Activated CD8-positive, alpha-beta memory T cell treated with anti-CD3 and anti-CD28 coated beads, Interleukin-2, amount 50 U/mL, for 4 hours (primary cell): Measurements from ENCODE around the gene MSTN.

Experiments used
- DNase-seq: peaks from one replicate; pipeline ENCODE4 v3.0.0-alpha.2; 2020

Gene MSTN

DNA sequence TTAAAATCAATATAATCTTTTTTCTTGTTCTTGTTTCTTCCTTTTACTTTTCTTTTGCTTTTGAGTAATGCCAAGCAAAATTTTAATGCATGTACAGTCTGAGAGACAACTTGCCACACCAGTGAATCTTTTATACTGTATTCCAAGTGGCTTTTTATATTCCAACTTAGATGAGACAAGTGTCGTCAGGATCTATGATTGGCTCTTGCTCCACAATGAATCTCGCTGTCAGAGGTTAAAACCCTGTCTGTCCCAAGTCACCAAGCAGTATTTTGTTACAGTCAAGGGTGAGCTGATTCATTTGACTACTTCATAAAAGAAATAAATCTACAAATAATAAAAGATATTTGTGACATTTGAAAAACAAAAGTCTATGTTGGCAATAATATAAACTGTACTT is at the start of gene MSTN:
TSS of gene MSTN (minus strand) at position 129 of the 400 bp plus-strand sequence. CDS start 133 bp downstream, outside the sequence.
- DNase-seq = no peak

GRCh38 chr2:190111166-190111565 is 48.6 kb upstream of the MSTN start:
- no peak for DNase-seq

- no peak for DNase-seq
Measured at GRCh38 chr2:190110699-190111098, 48.2 kb upstream of the MSTN start.

DNA sequence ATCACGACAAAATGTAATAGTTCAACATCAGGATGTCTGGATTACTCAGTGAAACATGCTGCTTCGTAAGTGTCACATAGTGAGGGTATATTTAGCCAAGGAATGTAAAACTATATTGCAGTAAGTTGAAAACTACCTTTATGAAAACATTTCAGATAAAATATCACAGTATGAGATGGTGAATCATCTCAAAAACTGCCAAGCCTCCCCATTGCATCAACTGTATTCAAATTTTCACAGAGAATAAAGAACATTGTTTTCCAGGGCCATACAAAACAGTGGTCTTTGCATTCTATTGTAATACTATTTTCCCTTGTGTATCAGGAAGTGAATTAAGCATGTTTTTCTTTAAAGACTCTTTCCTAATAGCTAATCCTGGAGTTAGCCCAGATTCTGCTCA is 47.6 kb upstream of the MSTN start:
- no peak for DNase-seq

- DNase-seq = no peak
Measured at GRCh38 chr2:190107409-190107808, 44.9 kb upstream of the MSTN start.

DNA sequence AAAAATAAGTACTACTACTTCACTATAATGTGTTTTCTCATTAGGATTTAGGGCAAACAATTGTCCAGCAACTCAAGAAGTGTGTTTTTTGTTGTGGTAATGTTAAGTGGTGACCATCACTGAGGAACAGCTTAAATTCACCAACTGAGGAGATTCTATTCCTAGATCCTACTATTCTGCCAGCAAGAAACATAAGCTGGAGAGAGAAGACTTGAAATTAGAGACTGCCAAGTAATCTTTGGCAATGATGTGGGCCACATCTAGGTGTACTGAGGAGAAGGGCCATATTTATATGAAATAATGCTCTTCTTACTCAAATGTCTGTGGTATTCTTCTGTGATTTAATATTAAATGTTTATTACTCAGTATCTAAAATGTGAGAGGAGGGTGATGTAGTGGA is 44.3 kb upstream of the MSTN start:
- no peak for DNase-seq

GRCh38 chr2:190105554-190105953 is 43.0 kb upstream of the MSTN start:
- DNase-seq = no peak

DNA sequence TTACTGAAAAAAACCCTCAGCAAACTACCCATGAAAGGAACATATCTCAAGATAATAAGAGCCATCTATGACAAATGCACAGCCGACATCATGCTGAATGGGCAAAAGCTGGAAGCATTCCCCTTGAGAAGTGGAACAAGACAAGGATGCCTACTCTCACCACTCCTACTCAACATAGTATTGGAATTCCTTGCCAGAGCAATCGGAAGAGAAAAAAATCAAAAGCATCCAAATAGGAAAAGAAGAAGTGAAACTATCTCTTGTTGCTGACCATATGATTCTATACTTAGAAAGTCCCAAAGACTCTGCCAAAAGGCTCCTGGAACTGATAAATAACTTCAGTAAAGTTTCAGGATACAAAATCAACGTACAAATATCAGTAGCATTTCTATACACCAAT is 40.6 kb upstream of the MSTN start:
- DNase-seq = no peak

DNA sequence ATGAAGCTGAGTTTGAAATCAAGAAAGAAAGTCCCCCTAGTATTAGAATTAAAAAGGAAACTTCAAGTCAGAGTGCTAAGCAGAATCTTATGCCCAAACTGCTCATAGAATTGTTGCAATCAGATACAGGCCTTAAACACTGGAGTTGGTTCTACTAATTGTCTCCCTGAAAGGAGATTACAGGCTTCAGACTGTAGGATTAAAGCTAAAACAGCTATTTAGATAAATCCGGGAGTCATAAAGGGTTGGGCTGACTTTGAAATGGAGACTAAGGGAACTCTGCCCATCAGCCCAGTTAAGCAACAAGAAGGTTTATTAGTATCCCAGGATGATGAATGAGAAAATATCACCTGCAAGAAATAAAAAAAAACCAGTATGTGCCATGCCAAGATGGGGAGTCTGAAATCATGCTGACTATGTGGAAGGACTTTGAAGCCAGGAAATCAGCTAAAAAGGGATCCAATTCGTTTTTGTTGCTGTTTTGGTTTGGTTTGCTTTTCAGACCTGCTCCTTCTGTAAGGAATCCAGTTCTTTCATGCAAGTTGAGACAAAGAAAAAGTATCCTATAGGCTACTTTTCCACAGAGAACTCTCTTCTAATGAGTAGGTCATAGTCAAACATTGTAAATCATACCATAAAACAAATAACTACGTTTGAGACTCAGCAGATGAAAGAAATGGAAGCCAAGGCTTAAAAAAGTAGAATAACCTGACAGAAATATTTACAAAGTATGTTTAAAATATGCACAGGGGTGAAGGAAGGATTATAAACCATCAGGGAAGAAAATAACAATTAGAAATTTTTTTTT is 37.6 kb upstream of the MSTN start:
- DNase-seq = no peak

DNA sequence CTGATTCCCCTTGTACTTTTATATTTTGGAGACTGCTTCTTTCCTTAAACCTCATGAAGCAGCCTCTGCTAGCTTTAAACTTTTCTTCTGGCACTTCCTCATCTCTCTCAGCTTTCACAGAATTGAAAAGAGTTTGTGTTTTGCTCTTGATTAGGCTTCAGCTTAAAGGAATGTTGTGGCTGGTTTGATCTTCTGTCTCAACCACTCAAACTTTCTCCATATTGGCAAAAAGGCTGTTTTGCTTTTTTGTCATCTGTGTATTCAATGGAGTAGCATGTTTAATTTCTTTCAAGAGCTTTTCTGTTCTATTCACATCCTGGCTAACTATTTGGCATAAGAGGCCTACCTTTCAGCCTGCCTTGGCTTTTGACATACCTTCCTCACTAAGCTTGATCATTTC is 36.3 kb upstream of the MSTN start:
- no peak for DNase-seq

DNA sequence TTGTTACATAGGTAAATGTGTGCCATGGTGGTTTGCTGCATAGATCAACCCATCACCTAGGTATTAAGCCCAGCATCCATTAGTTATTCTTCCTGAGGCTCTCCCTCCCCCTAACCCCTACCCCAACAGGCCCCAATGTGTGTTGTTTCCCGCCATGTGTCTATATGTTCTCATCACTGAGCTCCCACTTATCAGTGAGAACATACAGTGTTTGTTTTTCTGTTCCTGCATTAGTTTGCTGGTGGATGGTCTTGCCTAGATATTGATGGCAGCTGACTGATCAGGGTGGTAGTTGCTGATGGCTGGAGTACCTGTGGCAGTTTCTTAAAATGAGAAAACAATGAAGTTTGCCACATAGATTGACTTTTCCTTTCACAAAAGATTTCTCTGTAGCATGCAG is 34.6 kb upstream of the MSTN start:
- no peak for DNase-seq

DNA sequence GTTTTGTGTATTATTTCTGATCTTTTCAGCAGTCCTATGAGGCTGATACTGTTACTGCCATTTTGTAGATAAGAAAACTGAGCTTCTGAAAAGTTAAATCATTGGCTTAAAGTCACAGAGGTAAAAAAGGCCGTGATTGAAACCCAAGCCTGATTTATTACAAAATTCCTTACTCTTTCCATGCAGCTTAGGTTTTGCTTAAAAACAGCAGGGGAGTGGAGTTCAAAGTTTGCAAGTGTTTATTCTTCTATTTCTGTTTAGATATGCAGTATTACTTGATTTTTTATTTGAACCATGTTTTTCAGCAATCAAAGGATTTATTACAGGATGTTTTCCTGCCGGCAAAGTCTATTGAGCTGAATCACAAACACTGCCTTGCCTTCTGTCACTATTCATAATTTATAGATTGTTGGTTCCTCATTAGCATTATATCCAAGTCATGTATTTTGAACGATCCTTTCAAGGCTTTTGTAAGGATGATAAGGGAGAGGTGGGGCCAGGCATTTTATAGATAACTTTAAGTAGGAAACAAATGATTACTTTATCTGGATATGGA is 31.9 kb upstream of the MSTN start:
- no peak for DNase-seq

- DNase-seq = no peak
Measured at GRCh38 chr2:190093793-190094192, 31.3 kb upstream of the MSTN start.

DNA sequence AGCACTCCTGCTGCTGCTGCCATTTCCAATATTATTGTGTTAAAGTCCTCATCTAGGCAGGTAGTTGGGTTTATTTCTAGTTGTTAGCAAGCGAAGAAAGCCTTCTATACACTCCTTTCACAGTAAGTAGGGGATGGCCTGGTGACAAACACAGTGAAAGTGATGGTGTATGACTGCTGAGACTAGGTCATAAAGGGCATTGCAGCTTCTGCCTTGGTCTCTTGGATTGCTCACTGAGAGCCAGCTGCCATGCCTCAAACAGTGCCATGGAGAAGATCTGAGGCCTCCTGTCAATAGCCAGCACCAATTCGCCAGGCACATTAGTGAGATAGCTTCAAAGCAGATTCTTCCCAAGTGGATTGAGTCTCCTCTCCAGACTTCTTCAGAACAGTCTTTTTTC is 27.6 kb upstream of the MSTN start:
- DNase-seq = no peak

- peak; percentile 25 for DNase-seq
Measured at GRCh38 chr2:190088917-190089316, 26.4 kb upstream of the MSTN start.

GRCh38 chr2:190084704-190085103 is 22.2 kb upstream of the MSTN start:
- DNase-seq = no peak

DNA sequence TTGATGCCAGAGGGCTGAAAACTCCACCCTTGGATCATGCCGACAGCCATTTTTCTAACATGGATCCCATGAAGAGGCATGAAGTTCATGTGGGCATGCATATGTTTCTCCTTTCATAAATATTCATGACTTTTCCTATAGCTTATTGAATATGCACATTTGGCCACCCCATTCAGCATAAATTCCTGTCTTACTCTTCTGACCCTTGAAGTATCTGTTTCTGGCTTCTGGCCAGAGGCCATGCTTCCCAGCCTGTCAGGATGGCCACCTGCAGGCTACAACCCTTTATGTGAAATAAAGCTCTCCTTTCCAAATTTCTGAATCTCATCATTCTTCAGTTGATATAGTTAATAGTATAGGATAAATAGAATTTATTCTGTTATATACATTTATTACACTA is 19.6 kb upstream of the MSTN start:
- no peak for DNase-seq

DNA sequence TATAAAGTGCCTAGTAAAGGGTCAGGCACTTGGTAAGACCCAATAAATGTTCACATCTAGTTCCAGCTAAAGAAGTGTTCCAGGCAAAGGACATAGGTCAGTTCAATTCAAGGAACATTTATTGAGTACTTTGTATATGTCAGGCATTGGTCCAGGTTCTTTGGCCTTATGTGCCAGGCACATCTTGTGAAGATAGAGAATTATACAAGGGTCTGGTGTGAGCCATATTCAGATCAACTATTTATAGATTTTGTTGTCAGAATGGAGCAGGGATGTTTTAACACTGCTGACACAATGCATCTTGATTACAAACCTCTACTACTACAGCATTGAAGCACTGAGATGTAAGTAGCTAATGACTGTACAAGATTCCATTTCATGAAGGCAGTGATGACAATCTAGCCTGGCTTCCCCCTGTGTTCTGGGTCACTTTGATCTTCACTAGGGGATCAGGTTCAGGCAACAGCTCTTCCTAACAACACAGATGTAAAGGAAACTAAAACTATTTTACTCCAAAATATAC is 18.1 kb upstream of the MSTN start:
- no peak for DNase-seq

GRCh38 chr2:190079160-190079559 is 16.6 kb upstream of the MSTN start:
- no peak for DNase-seq

GRCh38 chr2:190075623-190076022 is 13.1 kb upstream of the MSTN start:
- DNase-seq = no peak

DNA sequence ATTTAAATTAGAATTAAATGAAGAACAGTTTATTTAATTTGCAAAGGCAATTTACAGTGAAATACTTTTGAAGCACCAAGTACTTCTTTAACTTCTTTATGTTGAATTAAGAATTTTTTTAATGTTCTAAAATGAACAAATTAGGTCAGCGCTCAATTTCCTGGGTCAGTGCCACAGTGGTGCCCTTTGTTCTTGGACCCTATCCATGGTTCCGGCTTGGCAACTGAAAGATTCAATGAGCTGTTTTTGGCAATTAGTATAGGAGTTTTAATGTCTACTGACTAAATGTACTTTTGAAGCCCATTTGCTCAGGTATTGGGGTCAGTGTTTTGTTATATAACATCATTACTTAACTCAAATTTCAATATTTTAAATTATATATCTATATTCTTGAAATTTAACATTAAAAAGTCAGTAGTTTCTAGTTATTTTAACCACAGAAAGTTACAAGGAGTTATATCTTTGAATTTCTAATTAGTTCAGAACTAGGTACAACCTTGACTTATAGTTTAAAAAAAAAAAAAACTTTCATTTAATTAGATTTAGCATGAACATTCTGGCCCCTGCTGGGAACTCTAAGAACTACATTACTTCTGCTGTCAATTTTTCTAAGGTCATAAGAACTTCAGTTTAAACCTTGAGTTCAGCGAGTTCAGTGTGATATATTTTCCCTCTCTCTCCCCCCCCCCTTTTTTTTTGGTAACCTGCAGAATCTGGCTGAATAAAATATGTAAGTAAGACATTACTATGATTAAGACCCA is 7.6 kb upstream of the MSTN start:
- DNase-seq = no peak

DNA sequence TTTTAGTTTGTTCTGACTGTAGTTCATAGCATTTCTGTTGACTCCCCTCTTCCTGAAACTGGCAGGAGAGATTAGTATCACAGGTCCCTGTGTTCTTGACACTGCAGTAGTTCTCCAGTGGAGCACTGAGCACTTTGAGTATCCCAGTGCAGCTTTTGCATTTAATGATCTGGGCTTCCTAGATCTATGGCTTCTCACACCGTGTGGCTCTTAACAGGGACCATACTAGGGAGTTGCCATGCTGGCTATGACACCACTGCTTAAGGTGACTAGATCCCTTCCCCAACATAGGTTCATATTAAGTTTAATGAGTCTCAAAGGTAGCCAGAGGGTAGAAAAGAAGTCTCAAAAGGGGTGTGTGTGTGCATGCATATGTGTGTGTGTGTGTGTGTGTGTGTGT is 6.2 kb upstream of the MSTN start:
- no peak for DNase-seq

- DNase-seq = no peak
Measured at GRCh38 chr2:190065839-190066238, 3.3 kb upstream of the MSTN start.

GRCh38 chr2:190063624-190064023 is 1.1 kb upstream of the MSTN start:
- no peak for DNase-seq
